DND-41 (cell line): ENCODE results near the gene KIAA1549.

Experiments used
- ATAC-seq: fragments of 200-7000 bp; cut with Tn5 transposase; 3 replicates; pipeline ENCODE4 v1.9.1; 2021; ENCODE audit warnings: low read depth; ENCODE audit not compliant: insufficient read depth
- DNase-seq: peaks from one replicate; pipeline ENCODE4 v3.0.0-alpha.2; 2020
- H2AFZ ChIP-seq: 2 replicates; pipeline ENCODE4 v1.6.0; 2012; ENCODE audit warnings: low read depth, low read length
- H3K27ac ChIP-seq: 2 replicates; pipeline ENCODE4 v1.5.1; 2012; ENCODE audit warnings: low read length, inconsistent platforms
- H3K27me3 ChIP-seq: fragments of 200-600 bp; sonication (generic); 2 replicates; pipeline ENCODE4 v1.6.0; 2012; ENCODE audit warnings: low read length, mild to moderate bottlenecking, inconsistent platforms; ENCODE audit not compliant: insufficient read depth, poor library complexity
- H3K36me3 ChIP-seq: 2 replicates; pipeline ENCODE4 v1.5.1; 2012; ENCODE audit warnings: low read length, inconsistent platforms; ENCODE audit not compliant: insufficient read depth
- H3K4me1 ChIP-seq: 2 replicates; pipeline ENCODE4 v1.5.1; 2012; ENCODE audit warnings: mild to moderate bottlenecking, low read length; ENCODE audit not compliant: insufficient read depth
- H3K4me2 ChIP-seq: 2 replicates; pipeline ENCODE4 v1.6.0; 2012; ENCODE audit warnings: mild to moderate bottlenecking, moderate library complexity, low read length, inconsistent platforms; ENCODE audit not compliant: insufficient read depth
- H3K4me3 ChIP-seq, 2 experiments: fragments of 200-600 bp in 1 of 2; shearing (Covaris generic) in 1 of 2; 2 replicates each; pipeline ENCODE4 v1.5.1; 2012 to 2016; ENCODE audit warnings: inconsistent platforms in 2 of 2, low read length in 2 of 2, mild to moderate bottlenecking in 2 of 2, low read depth in 1 of 2, moderate library complexity in 1 of 2
- H3K79me2 ChIP-seq: 2 replicates; pipeline ENCODE4 v1.6.0; 2012; ENCODE audit warnings: low read length, inconsistent platforms; ENCODE audit not compliant: insufficient read depth
- H3K9ac ChIP-seq: 2 replicates; pipeline ENCODE4 v1.6.0; 2012; ENCODE audit warnings: low read depth, mild to moderate bottlenecking, inconsistent platforms, low read length, moderate library complexity
- H3K9me3 ChIP-seq: 2 replicates; pipeline ENCODE4 v1.5.1; 2012; ENCODE audit warnings: low read length, moderate library complexity, mild to moderate bottlenecking, inconsistent platforms; ENCODE audit not compliant: insufficient read depth, severe bottlenecking
- H4K20me1 ChIP-seq: 2 replicates; pipeline ENCODE4 v1.6.0; 2012; ENCODE audit warnings: low read length; ENCODE audit not compliant: insufficient read depth
- EZH2 ChIP-seq: IDR thresholded peaks from 3 replicates; pipeline ENCODE4 v1.6.1; 2012; ENCODE audit warnings: borderline replicate concordance, low read depth, mild to moderate bottlenecking, moderate library complexity, low read length, inconsistent platforms; ENCODE audit not compliant: severe bottlenecking
- TF ChIP-seq, protein P1 (sequence below): IDR thresholded peaks from 2 replicates; pipeline ENCODE4 v1.5.1; 2012; ENCODE audit warnings: borderline replicate concordance, low read length, moderate library complexity, mild to moderate bottlenecking; ENCODE audit not compliant: poor library complexity, severe bottlenecking; ENCODE audit errors: extremely low read depth

KIAA1549 gene

DNA sequence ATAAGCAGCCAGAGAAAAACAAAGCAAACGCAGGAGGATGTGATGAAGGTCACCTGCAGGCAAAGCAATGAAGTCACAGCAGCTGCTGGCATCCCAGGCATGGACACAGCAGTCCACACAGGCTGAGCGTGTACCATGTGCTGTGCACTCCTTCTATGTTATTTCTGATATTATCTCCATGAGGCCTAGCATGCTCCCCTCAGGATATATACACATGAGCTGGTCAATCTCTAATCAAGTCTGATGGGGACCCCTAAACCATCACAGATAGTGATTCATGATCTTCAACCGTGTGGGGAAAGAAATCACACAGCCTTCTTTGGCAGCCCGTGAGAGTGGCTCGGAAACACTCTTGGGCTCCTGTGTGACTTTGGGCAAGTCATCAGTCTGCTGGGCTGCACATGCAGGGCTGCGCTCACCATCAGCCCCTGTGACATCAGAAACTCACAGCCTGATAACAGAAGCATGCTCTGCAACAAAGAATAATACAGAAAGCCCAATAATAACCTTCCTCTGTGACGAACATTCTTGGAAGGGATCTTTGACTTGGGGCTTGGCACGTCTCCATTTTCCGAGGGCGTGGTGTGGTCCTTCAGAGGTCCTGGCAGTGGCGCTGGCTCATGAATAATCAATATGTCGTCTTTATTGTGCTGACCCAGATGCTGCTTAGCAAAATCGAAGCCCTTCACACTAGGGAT, 100.2 kb downstream of the KIAA1549 start:
- Histone ChIP-seq H3K27ac (no peak overlapping the region), H3K9ac (no peak overlapping the region), H3K4me3 (no peak overlapping the region), H3K9me3 (no peaks in the 10 kb centered on the region), H2AFZ (no peak overlapping the region), H3K79me2 (no peaks in the 10 kb centered on the region), H4K20me1 (no peaks in the 10 kb centered on the region), H3K27me3 (no peaks in the 10 kb centered on the region), H3K4me1 (peaks cover 11% of the 10 kb centered on the region), H3K36me3 (no peaks in the 10 kb centered on the region), H3K4me2 (no peak overlapping the region)
- TF ChIP-seq EZH2: no peak
- TF ChIP-seq, protein P1, sequence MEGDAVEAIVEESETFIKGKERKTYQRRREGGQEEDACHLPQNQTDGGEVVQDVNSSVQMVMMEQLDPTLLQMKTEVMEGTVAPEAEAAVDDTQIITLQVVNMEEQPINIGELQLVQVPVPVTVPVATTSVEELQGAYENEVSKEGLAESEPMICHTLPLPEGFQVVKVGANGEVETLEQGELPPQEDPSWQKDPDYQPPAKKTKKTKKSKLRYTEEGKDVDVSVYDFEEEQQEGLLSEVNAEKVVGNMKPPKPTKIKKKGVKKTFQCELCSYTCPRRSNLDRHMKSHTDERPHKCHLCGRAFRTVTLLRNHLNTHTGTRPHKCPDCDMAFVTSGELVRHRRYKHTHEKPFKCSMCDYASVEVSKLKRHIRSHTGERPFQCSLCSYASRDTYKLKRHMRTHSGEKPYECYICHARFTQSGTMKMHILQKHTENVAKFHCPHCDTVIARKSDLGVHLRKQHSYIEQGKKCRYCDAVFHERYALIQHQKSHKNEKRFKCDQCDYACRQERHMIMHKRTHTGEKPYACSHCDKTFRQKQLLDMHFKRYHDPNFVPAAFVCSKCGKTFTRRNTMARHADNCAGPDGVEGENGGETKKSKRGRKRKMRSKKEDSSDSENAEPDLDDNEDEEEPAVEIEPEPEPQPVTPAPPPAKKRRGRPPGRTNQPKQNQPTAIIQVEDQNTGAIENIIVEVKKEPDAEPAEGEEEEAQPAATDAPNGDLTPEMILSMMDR: no peak
- DNase-seq: no peak
- no peak for ATAC-seq

DNA sequence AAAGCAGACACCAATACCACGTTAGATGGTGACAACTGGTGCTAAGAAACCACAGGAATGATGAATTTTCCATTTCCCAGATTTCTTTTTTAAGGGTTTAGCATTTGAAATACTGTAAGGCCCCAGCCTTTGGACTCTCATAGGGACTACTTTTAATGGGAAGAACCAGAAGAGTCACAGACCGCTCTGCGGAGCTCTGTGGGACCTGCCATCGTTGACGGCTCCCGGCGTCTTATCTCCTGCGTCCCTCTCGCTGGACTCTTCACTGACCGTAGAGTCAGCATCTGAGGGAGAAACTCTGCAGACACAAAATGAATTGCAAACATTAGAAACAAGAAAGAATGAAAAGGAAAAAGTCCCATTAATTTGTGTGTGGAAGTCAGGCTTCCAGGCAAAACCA, 101.8 kb downstream of the KIAA1549 start:
- Histone ChIP-seq H3K4me3 (no peak overlapping the region), H3K4me2 (no peak overlapping the region), H3K27me3 (no peaks in the 10 kb centered on the region), H3K36me3 (no peaks in the 10 kb centered on the region), H2AFZ (no peak overlapping the region), H3K9ac (no peak overlapping the region), H3K79me2 (no peaks in the 10 kb centered on the region), H4K20me1 (no peaks in the 10 kb centered on the region), H3K4me1 (peaks cover 18% of the 10 kb centered on the region), H3K9me3 (no peaks in the 10 kb centered on the region), H3K27ac (no peak overlapping the region)
- no peak for ATAC-seq
- DNase-seq: no peak
- TF ChIP-seq EZH2: no peak
- TF ChIP-seq, protein P1: no peak

DNA sequence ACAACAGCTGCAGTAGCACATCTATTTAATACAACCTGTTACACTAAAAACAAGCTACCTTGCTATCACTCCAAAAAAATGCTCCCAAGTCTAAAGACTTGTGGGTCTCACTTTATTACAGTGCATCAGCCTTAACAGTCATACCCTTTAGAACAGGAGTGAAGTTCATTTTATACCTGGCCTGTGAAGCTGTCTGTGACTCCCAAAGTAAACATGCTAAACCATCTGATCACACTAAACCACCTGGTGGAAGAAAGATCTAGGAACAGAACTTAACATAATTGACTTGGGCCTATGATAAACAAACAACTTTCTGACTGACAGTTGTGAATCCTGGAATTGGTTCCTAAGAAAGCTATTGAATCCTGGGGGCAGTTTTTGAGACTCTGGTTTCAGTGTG, 102.3 kb downstream of the KIAA1549 start:
- no peak overlapping the region for H3K9ac ChIP-seq
- ATAC-seq (no peak), DNase-seq (no peak)
- no peak overlapping the region for H3K27ac ChIP-seq
- no peaks in the 10 kb centered on the region for H3K27me3 ChIP-seq
- no peaks in the 10 kb centered on the region for H3K36me3 ChIP-seq
- no peak overlapping the region for H3K4me3 ChIP-seq
- H3K4me1 ChIP-seq: peaks cover 18% of the 10 kb centered on the region
- TF ChIP-seq, protein P1: no peak
- no peak for TF ChIP-seq EZH2
- no peaks in the 10 kb centered on the region for H3K79me2 ChIP-seq
- H2AFZ ChIP-seq: no peak overlapping the region
- no peaks in the 10 kb centered on the region for H3K9me3 ChIP-seq
- no peak overlapping the region for H3K4me2 ChIP-seq
- H4K20me1 ChIP-seq: no peaks in the 10 kb centered on the region
